IMR-90 (cell line): ENCODE results near the gene PLPP3. TPM values are rescaled to one million over a fixed set of nuclear protein-coding genes. Genes with fewer than 3 reads are reported as not detected.

Experiments
- ATAC-seq: fragments of 200-7000 bp; cut with Tn5 transposase; 2 replicates; pipeline ENCODE4 v1.9.1; 2020; ENCODE audit warnings: low read depth, mild to moderate bottlenecking, moderate library complexity
- BruUV-seq: library from RNA; stranded (reverse); fragments of 400-500 nt; replicated peaks from 2 replicates; lab custom pipeline; 2021; lab: Mats Ljungman, UMichigan
- CTCF ChIA-PET: fragments of 300-600 bp; formaldehyde crosslinking; extraction: SDS; loops from one replicate; lab custom pipeline; 2021; ENCODE audit warnings: antibody characterized with exemption; lab: Yijun Ruan, JAX
- POLR2A ChIA-PET: fragments of 300-600 bp; sonication (Branson Sonifier 250); formaldehyde crosslinking; loops from one replicate; lab custom pipeline; 2022; ENCODE audit warnings: antibody characterized with exemption; ENCODE audit not compliant: unreplicated experiment; lab: Charles Lee
- DNase-seq: peaks from one replicate; pipeline ENCODE4 v3.0.0; 2013
- H2AFZ ChIP-seq: replicated peaks from 2 replicates; pipeline ENCODE3; 2013; ENCODE audit warnings: low read length, mild to moderate bottlenecking; ENCODE audit not compliant: poor library complexity
- H2AK5ac ChIP-seq: 2 replicates; pipeline ENCODE4 v1.6.1; 2013; ENCODE audit warnings: low read depth, low read length, inconsistent platforms
- H2AK9ac ChIP-seq: replicated peaks from 2 replicates; pipeline ENCODE3; 2013; ENCODE audit warnings: mild to moderate bottlenecking, low read depth, low read length, moderate library complexity; ENCODE audit not compliant: poor library complexity
- H2BK120ac ChIP-seq: 2 replicates; pipeline ENCODE4 v1.6.1; 2013; ENCODE audit warnings: low read depth, low read length, inconsistent platforms
- H2BK15ac ChIP-seq: 3 replicates; pipeline ENCODE4 v1.6.1; 2013; ENCODE audit warnings: low read depth, low read length, inconsistent platforms
- H2BK20ac ChIP-seq: 2 replicates; pipeline ENCODE4 v1.6.1; 2013; ENCODE audit warnings: low read depth, mild to moderate bottlenecking, inconsistent platforms, low read length, moderate library complexity
- H2BK5ac ChIP-seq: 2 replicates; pipeline ENCODE4 v1.6.1; 2013; ENCODE audit warnings: mild to moderate bottlenecking, low read depth, low read length, inconsistent platforms; ENCODE audit not compliant: poor library complexity, severe bottlenecking
- H3K14ac ChIP-seq: replicated peaks from 2 replicates; pipeline ENCODE4 v1.6.1; 2013; ENCODE audit warnings: low read depth, low read length, inconsistent platforms
- H3K18ac ChIP-seq: 2 replicates; pipeline ENCODE4 v1.6.1; 2013; ENCODE audit warnings: low read depth, low read length, control low read depth
- H3K23ac ChIP-seq: 2 replicates; pipeline ENCODE4 v1.6.1; 2013; ENCODE audit warnings: low read depth, low read length, inconsistent platforms
- H3K27ac ChIP-seq: 2 replicates; pipeline ENCODE4 v1.5.1; 2013; ENCODE audit warnings: mild to moderate bottlenecking, control low read depth, low read length; ENCODE audit not compliant: insufficient read depth
- H3K27me3 ChIP-seq: 2 replicates; pipeline ENCODE4 v1.6.1; 2013; ENCODE audit warnings: low read length; ENCODE audit not compliant: control insufficient read depth, insufficient read depth
- H3K36me3 ChIP-seq: 2 replicates; pipeline ENCODE4 v1.6.1; 2013; ENCODE audit warnings: low read length, mixed read lengths; ENCODE audit not compliant: control insufficient read depth, insufficient read depth
- H3K4ac ChIP-seq: 2 replicates; pipeline ENCODE4 v1.6.1; 2013; ENCODE audit warnings: low read depth, low read length, inconsistent platforms
- H3K4me1 ChIP-seq: 2 replicates; pipeline ENCODE4 v1.6.1; 2013; ENCODE audit warnings: low read length, mixed read lengths; ENCODE audit not compliant: control insufficient read depth, insufficient read depth
- H3K4me2 ChIP-seq: 2 replicates; pipeline ENCODE4 v1.6.1; 2013; ENCODE audit warnings: low read depth, mild to moderate bottlenecking, control low read depth, low read length, moderate library complexity
- H3K4me3 ChIP-seq: 2 replicates; pipeline ENCODE4 v1.5.1; 2013; ENCODE audit warnings: low read depth, mild to moderate bottlenecking, control low read depth, low read length, moderate library complexity; ENCODE audit not compliant: insufficient read depth
- H3K56ac ChIP-seq: 2 replicates; pipeline ENCODE4 v1.6.1; 2013; ENCODE audit warnings: low read length, inconsistent platforms; ENCODE audit not compliant: insufficient read depth; ENCODE audit errors: extremely low read depth
- H3K79me1 ChIP-seq, 2 experiments: 2 replicates each; pipeline ENCODE4 v1.6.1; 2013; ENCODE audit warnings: low read length in 2 of 2, inconsistent platforms in 1 of 2, low read depth in 1 of 2
- H3K9ac ChIP-seq: 2 replicates; pipeline ENCODE4 v1.6.1; 2013; ENCODE audit warnings: low read depth, low read length, control low read depth
- H3K9me1 ChIP-seq: 2 replicates; pipeline ENCODE4 v1.6.1; 2013; ENCODE audit warnings: low read length, inconsistent platforms; ENCODE audit not compliant: insufficient read depth
- H3K9me3 ChIP-seq: 2 replicates; pipeline ENCODE4 v1.6.1; 2013; ENCODE audit warnings: low read length; ENCODE audit not compliant: control insufficient read depth, insufficient read depth
- H4K20me1 ChIP-seq: 2 replicates; pipeline ENCODE4 v1.6.1; 2013; ENCODE audit warnings: low read length, inconsistent platforms; ENCODE audit not compliant: insufficient read depth
- H4K5ac ChIP-seq: 2 replicates; pipeline ENCODE4 v1.6.1; 2013; ENCODE audit warnings: mild to moderate bottlenecking, low read depth, low read length, control low read depth
- H4K8ac ChIP-seq, 2 experiments: 2 replicates each; pipeline ENCODE4 v1.6.1; 2013; ENCODE audit warnings: low read depth in 2 of 2, low read length in 2 of 2, control low read depth in 1 of 2, inconsistent platforms in 1 of 2
- H4K91ac ChIP-seq: 2 replicates; pipeline ENCODE4 v1.6.1; 2013; ENCODE audit warnings: low read depth, low read length, inconsistent platforms; ENCODE audit not compliant: insufficient read depth
- MAFK ChIP-seq: IDR thresholded peaks from 2 replicates; pipeline ENCODE4 v1.6.1; 2012; ENCODE audit warnings: low read depth, low read length, improper control_type of control experiment
- MAZ ChIP-seq: IDR thresholded peaks from 2 replicates; pipeline ENCODE4 v1.6.1; 2012; ENCODE audit warnings: low read depth, mild to moderate bottlenecking, low read length, improper control_type of control experiment, moderate library complexity, borderline replicate concordance
- NFE2L2 ChIP-seq: fragments of 150-350 bp; IDR thresholded peaks from 2 replicates; pipeline ENCODE4 v1.6.1; 2016; ENCODE audit warnings: low read depth, mild to moderate bottlenecking, low read length
- RAD21 ChIP-seq: IDR thresholded peaks from 2 replicates; pipeline ENCODE4 v1.6.1; 2012; ENCODE audit warnings: low read length, improper control_type of control experiment
- RCOR1 ChIP-seq: IDR thresholded peaks from 2 replicates; pipeline ENCODE4 v1.6.1; 2012; ENCODE audit warnings: mild to moderate bottlenecking, low read length, improper control_type of control experiment; ENCODE audit not compliant: insufficient replicate concordance
- SMC3 ChIP-seq: fragments of 150-350 bp; IDR thresholded peaks from 2 replicates; pipeline ENCODE4 v1.6.1; 2016; ENCODE audit warnings: low read depth, mild to moderate bottlenecking, antibody characterized with exemption, low read length, moderate library complexity
- WGBS, 2 experiments: methylation state at CpG; one replicate each; pipeline versions ENCODE4 v1.1.5 to v1.1.7; 2013; ENCODE audit warnings: missing lambda C conversion rate in 2 of 2; ENCODE audit not compliant: insufficient read length in 1 of 2; ENCODE audit errors: extremely low coverage in 2 of 2; 5-methylcytosine and 5-hydroxymethylcytosine counted together
- dilution Hi-C: fragments of 300-500 bp; cut with HindIII; formaldehyde crosslinking; loops from one replicate; pipeline ENCODE4 v1.14.3; 2018; ENCODE audit warnings: low sequenced_read_pairs; ENCODE audit not compliant: unreplicated experiment
- in situ Hi-C: fragments of 300-500 bp; cut with MboI; formaldehyde crosslinking; loops from 3 replicates; pipeline ENCODE4 v1.14.3; 2019; ENCODE audit warnings: low sequenced_read_pairs, inconsistent platforms, mixed read lengths
- intact Hi-C: fragments of 100-400 bp; cut with micrococcal nuclease; formaldehyde crosslinking; loops from 2 replicates; pipeline ENCODE4 v1.10.0; 2022
- polyA plus RNA-seq, 3 experiments: library from polyadenylated mRNA; depleted of rRNA; stranded (reverse); fragments of >200 nt; gene quantifications; 2 replicates each; pipeline ENCODE4 v1.2.3, GENCODE V29; 2012; ENCODE audit warnings: low replicate concordance in 1 of 3
- total RNA-seq: library from RNA; depleted of rRNA; stranded (reverse); fragments of >200 nt; gene quantifications from 2 replicates; pipeline ENCODE4 v1.2.3, GENCODE V29; 2012
- TF ChIP-seq, protein P1 (sequence below): fragments of 150-350 bp; IDR thresholded peaks from 2 replicates; pipeline ENCODE4 v1.6.1; 2017; ENCODE audit warnings: mild to moderate bottlenecking, antibody characterized with exemption, low read length, low read depth
- TF ChIP-seq, protein P2 (sequence below): fragments of 150-350 bp; IDR thresholded peaks from 2 replicates; pipeline ENCODE4 v1.6.1; 2016; ENCODE audit warnings: low read depth, mild to moderate bottlenecking, low read length, moderate library complexity, borderline replicate concordance

Gene PLPP3
- total and polyA plus RNA-seq, 2 of the 4 experiments (the other 2 are of a cell fraction): 49.9 to 56.6 TPM

DNA sequence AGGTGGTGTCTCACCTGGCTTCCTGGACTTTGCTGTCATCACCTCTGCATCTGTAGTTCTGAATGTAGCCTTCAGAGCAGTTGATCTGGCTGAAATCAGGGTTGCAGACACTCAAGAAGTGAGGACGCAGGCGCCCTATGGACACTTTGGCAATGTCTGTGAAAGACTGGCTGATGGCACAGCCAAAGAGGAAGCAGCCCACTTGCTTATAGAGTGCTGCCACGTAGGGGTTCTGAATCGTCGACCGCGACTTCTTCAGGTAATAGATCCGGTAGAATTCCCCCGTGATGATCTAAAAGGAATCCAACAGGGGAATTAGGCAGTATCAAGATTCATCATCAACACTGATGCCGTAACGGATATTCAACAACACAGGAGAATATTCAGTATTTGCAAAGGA, 55.1 kb downstream of the PLPP3 start:
- H3K79me1 ChIP-seq: peaks cover 45 to 80% of the 10 kb centered on the region in 2 experiments
- no peak overlapping the region for H3K14ac ChIP-seq
- no peak overlapping the region for H3K4ac ChIP-seq
- POLR2A ChIA-PET: no interaction called here
- H4K5ac ChIP-seq: no peak overlapping the region
- H3K36me3 ChIP-seq: peaks cover 64% of the 10 kb centered on the region
- H3K4me2 ChIP-seq: no peak overlapping the region
- H4K91ac ChIP-seq: no peak overlapping the region
- no peaks in the 10 kb centered on the region for H3K27me3 ChIP-seq
- dilution Hi-C loops (no loop called here), intact Hi-C loops (no loop called here), in situ Hi-C loops (no loop called here)
- CTCF ChIA-PET: no interaction called here
- BruUV-seq: no TSS peak
- no peak overlapping the region for H2BK5ac ChIP-seq
- no peak overlapping the region for H2AK5ac ChIP-seq
- peaks cover 12% of the 10 kb centered on the region for H3K4me1 ChIP-seq
- H4K20me1 ChIP-seq: peaks cover 60% of the 10 kb centered on the region
- no peak overlapping the region for H2BK20ac ChIP-seq
- H2AK9ac ChIP-seq: no peak overlapping the region
- H3K27ac ChIP-seq: no peak overlapping the region
- no peak overlapping the region for H2BK120ac ChIP-seq
- H3K23ac ChIP-seq: no peak overlapping the region
- H3K9ac ChIP-seq: no peak overlapping the region
- no peak overlapping the region for H2AFZ ChIP-seq
- no peak for TF ChIP-seq MAZ
- TF ChIP-seq, protein P1, sequence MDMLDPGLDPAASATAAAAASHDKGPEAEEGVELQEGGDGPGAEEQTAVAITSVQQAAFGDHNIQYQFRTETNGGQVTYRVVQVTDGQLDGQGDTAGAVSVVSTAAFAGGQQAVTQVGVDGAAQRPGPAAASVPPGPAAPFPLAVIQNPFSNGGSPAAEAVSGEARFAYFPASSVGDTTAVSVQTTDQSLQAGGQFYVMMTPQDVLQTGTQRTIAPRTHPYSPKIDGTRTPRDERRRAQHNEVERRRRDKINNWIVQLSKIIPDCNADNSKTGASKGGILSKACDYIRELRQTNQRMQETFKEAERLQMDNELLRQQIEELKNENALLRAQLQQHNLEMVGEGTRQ: no peak
- TF ChIP-seq RCOR1: no peak
- no peak for TF ChIP-seq MAFK
- TF ChIP-seq, protein P2, sequence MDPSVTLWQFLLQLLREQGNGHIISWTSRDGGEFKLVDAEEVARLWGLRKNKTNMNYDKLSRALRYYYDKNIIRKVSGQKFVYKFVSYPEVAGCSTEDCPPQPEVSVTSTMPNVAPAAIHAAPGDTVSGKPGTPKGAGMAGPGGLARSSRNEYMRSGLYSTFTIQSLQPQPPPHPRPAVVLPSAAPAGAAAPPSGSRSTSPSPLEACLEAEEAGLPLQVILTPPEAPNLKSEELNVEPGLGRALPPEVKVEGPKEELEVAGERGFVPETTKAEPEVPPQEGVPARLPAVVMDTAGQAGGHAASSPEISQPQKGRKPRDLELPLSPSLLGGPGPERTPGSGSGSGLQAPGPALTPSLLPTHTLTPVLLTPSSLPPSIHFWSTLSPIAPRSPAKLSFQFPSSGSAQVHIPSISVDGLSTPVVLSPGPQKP: no peak
- no peak for TF ChIP-seq NFE2L2
- TF ChIP-seq SMC3: no peak
- no peak for TF ChIP-seq RAD21
- no peak overlapping the region for H4K8ac ChIP-seq
- no peak overlapping the region for H3K18ac ChIP-seq
- no peak overlapping the region for H3K4me3 ChIP-seq
- 100% methylated on average over 2 of the region's 11 CpGs; no CpG with 5 or more reads in 1 of the 2 experiments for WGBS, 2 experiments
- no peak for DNase-seq
- H3K56ac ChIP-seq: no peak overlapping the region
- peaks cover 20% of the 10 kb centered on the region for H3K9me1 ChIP-seq
- no peak for ATAC-seq
- no peaks in the 10 kb centered on the region for H3K9me3 ChIP-seq
- no peak overlapping the region for H2BK15ac ChIP-seq
